ENCODE data around the gene SUN3.
"Not testable (repeated sequence)": the region's sequence is repeated elsewhere in the genome, so short reads cannot be mapped to it uniquely, and the experiment has no call there.

SUN3 gene

DNA sequence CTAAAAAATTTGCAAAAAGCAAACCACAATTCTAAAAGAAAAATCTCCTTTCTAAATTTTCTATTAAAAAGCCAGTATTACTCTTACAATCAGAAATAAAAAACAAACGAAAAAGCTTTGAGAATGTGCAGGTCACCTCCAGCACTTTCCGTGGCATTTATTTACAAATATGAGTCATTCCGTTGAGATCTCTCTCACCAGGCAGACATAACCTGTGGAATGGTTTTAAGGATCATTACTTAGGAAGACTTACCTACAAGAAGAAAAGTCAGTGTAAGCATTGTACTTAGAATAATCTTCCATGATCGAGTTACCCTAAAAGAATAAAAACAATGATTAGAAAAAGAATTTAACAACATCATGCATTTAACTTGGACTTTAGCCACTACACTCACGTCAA, 3.3 kb downstream of the SUN3 start:
- DNase-seq, result no peak

DNA sequence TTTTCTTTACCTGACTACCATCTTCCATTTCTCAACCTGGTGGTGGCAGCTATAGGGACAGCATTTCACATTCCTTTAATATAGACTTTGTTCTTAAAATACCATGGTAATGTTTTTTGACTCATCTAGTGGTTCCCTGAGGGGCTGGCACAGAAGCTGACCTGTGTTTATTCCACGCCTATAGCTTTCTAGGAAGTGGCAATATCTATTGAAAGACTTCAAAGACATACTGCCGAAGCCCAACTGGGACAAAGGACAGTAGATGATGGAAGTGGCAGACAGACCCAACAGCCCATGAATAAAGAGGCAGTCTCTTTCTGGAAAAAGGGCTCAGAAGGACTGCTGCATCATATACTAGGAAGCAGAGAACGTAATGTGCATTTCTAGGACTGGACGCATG, 11.2 kb downstream of the SUN3 start:
- DNase-seq, result no peak

DNA sequence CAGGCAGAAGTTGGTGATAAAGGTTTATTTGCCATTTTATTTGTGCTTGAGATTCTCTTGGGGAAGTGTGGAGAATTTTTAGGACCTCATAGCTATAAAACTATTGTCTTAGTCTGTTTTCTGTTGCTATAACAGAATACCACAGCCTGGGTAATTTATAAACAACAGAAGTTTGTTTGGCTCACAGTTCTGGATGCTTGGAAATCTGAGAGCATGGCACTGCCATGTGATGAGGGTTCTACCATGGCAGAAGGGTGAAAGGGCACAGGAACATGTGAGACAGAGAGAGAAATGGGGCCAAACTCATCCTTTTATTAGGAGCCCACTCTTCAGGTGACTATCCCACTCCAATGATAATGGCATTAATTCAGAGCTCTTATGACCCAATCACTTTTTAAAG, 12.3 kb downstream of the SUN3 start:
- no peak for DNase-seq

DNA sequence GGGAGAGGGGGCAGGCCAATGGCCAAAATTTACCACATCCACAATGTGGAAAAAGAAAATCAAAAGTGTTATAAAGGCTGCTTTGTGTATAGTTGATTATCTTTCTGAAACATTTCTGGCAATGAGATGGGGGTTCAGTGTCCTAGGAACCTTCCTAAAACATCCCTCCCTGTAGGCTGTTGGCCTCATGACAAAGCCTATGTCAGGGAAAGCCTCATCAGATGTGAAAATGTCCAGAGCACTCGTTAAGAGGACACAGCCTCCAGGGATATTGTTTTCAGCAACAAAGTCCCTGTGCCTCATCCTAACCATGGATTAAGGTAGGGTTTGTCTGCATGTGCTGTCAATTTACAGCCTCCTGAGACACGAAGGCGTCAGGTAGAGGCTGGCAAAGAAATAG, 17.0 kb downstream of the SUN3 start:
- no peak for DNase-seq

DNA sequence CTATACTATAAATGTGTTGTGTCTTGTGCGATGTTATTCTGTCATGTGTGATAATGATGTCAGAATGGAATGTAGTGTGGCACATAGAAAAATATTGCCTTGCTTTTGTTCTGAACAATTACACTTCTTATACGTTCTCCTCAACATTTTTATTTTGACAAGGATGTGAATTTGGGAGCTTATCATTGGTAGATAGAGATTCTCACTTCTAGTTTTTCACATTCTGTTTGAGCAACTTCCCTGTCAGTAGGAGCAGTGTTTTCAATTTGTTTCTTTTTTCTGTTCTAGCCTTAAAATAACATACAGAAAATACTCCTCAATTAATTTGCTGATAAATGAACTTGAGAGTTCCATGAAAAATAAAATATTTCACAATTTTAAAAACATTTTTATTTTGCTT, 17.6 kb downstream of the SUN3 start:
- DNase-seq, result no peak

DNA sequence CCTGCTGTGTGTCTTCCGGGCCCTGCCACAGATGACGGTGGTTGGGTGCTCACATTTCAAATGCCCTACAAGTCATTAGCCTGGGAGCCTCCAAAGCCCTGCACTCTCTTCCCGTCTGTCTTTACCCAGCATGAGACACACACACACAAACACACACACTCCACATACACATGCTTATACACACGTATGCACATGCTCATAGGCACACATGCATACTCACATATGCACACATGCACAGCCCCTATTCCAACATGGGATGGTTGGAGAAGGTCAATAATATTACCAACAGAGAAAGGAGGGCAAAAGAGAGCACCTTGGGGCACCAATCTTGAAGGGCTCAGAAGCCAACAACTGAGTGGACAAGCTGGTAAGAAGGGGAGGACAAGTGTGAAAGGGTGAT, 19.0 kb downstream of the SUN3 start:
- DNase-seq, result no peak

DNA sequence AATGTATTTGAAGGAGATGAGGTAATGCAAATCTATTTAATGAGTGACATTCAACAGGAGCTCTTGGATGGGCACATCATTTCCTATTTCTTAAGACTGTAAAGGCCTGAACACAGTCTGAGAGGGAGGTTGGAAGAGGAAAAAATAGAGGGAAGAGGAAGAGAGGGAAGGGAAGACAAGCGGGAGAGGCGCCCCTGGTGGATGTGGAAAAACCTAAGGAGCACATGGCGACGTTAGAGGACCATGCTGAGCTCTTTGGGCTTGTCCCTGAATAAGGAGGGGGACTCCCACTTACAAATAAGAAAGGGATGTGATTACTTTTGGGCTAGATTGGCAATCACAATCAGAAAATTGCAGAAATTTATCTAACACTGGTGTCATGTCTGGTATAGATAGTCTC, 19.6 kb downstream of the SUN3 start:
- no peak for DNase-seq

DNA sequence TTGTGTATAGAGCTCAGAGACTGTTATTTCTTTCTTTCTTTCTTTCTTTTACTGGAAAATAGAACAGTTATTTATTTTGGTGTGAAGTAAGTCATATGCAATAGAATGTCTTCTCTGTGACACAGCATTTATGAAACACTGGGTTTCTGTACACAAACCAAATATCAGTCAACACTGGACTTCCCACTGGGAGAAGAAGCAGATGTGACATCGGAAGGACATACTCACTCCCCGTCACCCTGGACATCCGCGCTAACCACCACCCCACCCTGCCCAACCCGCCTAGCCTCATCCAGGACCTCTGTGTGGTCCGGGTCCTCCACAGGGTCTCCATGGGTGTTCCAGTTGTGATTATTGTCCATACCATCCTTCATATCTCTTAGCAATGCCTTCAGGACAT, 22.0 kb downstream of the SUN3 start:
- DNase-seq, result no peak

DNA sequence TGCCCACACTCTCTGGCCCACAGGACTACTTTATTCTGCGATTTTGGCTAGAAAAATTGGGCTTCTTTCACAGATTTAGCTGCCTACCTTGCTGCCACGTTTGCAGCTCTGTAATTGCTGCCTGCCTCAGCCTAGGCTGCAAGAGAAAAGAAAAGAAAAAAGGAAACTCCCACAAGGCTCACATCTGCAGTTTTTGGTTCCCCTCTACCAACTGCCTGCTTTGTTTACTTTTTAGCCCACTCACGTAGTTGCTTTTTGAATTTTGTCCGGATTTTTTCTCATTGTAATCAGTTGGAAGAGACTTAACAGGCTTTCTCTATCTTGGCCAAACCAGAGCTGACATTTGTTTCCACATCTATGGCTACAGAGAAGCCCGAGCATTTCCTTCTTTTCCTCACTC, 24.3 kb downstream of the SUN3 start:
- no peak for DNase-seq

DNA sequence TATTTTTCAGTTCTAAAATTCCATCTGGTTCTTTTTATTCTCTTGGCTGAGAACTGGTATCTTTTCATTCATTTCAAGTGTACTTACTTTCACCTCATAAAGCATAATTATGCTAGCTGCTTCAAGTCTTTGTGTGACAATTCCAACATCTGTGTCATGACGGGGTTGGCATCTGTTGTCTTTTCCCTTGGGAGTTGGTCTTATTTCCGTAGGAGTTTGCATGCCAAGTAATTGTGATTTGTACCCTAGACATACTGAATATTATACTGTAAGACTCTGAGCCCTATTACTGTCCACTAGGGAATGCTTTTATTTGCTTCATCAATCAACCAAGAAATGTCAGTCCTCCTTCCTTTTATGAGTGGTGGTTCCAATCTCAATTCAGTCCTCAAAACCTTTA, 24.9 kb downstream of the SUN3 start:
- DNase-seq, result no peak

DNA sequence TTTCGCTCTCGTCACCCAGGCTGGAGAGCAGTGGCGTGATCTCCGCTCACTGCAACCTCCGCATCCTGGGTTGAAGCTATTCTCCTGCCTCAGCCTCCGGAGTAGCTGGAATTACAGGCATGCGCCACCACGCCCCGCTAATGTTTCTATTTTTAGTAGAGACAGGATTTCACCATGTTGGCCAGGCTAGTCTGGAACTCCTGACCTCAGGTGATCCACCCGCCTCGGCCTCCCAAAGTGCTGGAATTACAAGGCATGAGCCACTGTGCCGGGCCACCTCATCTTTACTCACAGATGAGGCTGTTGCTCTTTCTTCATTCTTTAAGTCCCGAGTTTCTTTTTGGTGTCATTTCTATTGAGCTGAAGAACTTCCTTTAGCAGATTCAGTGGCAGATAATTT, 28.7 kb downstream of the SUN3 start:
- DNase-seq, result peak; percentile 32

DNA sequence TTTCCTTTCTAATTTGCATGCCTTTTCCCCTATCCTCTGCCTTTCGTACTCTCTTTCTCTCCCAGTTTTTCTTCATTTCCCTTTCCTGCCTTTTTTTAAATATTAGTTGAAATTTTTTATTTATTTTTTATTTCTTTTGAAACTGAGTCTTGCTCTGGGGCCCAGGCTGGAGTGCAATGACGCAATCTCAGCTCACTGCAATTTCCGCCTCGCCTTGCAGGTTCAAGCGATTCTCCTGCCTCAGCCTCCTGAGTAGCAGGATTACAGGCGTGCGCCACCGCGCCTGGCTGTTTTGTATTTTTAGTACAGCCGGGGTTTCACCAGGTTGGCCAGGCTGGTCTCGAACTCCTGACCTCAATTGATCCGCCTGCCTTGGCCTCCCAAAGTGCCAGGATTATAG, 29.5 kb downstream of the SUN3 start:
- DNase-seq, result no peak

DNA sequence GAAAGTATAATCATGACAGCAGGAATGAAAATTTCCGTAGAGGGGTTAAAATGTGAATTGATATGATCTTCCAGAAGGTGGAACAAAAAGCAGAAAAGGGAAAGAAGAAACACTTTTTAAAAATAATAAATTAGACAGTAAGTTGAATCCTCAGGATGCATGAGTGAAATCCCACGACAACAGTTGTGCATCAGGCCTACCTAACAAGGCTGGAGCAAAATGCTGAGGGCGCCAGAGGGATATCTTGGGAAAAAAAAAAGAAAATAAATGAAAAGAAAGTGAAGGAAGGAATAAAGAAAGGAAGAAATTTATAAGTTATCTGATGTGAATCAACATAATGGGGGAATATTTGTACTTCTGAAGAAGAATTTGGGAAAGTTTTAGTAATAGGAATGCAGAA, 36.5 kb downstream of the SUN3 start:
- DNase-seq, result no peak

DNA sequence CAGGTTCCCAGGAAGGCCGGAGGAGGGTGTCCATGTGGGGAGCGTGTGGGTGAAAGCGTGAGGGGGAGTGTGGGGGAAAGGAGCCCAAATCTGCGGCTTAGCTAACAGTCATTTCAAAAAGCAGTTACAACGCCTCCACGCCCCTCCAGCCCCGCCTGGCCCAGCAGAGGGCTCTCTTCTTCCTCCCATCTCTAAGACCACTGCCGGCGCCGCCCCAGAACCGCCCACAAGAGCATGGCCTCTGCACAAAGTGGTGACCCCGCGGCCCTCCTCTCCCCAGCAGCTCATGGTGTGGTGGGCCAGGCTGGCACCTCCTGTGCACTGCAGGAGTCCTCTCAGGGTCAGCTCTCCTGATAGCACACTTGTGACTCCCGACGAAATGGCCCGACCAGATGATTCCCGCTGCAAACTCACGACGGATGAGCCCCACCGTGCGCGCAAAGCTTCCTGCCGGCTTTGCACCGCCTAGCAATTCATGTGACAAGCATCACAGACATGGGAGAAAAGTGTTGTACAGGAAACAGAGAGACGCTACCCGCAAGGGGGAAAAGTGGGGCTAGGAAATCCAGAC, 37.1 kb downstream of the SUN3 start:
- peak; percentile 80 for DNase-seq

DNA sequence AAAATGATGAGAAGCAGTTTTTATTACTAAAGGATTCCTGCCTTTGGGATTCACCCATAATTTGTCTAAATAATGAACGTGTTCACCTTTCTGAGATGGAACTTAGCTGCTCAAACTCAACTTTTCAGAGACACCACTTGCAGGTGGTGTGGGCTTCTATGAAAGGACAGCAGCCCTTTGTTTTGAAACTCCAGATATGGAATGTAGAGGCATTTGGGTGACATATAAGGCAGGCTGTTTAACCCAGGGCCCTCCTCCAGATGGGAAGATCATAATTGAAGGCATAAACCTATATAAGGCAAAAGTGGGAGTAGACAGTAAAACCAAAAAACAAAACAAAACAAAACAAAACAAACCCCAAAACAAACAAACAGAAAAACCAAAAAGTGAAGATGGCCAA, 37.6 kb downstream of the SUN3 start:
- DNase-seq, result no peak

DNA sequence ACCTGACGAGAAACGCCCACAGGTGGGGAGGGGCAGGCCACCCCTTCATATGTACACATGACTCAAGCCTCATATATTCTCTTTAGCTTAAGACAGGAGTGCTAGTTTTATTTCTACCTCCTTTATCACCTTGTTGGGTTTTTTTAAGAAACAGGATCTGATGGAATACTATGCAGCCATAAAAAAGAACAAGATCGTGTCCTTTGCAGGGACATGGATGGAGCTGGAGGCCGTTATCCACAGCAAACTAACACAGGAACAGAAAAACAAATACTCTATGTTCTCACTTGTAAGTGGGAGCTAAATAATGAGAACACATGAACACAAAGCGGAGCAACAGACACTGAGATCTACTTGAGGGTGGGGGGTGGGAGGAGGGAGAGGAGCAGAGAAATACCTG, 38.3 kb downstream of the SUN3 start:
- DNase-seq, result no peak

DNA sequence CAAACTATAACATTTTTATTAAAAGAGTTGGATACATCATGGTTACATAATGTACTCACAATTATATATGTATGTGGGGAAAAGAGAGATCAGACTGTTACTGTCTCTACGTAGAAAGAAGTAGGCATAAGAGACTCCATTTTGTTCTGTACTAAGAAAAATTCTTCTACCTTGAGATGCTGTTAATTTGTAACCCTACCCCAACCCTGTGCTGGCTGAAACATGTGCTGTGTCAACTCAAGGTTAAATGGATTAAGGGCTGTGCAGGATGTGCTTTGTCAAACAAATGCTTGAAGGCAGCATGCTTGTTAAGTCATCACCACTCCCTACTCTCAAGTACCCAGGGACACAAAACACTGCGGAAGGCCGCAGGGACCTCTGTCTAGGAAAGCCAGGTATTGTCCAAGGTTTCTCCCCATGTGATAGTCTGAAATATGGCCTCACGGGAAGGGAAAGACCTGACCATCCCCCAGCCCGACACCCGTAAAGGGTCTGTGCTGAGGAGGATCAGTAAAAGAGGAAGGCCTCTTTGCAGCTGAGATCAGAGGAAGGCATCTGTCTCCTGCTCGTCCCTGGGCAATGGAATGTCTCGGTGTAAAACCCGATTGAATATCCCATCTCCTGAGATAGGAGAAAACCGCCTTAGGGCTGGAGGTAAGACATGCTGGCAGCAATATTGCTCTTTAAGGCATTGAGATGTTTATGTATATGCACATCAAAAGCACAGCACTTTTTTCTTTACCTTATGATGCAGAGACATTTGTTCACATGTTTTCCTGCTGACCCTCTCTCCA, 39.1 kb downstream of the SUN3 start:
- not testable (repeated sequence) for DNase-seq

DNA sequence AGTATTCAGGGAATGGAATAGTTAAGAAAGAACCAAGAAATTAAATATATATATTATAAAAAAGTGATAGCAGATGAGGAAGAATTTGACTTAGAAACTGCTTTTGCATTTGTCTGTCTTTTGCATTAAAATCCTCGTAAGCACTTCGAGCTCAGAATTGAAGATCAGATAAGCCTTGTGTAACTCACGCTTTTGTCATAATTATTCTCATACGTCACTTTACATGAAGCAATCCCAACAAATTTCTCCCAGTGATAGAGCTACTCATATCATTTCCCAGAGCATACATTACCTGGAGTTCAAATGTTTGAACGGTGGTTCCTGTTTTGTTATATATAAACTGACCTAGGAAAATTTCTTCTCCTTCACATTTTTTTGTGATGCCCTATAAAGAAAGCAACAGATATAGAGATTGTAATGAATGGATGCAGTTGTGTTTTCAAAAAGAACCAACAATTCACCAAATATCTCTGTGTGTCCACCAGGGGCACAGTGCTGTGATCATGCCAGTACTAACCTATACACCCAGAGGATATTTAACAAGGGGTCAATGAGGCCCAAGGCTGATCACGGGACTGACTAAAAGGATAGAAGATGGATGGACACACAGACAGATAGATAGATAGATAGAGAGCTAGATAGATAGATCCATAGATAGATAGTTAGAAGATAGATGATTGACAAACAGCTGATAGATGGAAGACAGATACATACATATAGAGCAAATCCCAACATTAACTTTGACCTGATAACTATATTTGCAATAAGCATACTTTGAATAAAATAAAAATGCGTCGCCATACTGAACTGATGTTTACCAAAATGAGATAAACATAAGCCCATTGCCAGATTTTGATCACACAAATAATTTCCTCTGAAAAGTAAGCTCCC, 40.2 kb downstream of the SUN3 start:
- DNase-seq, result no peak

DNA sequence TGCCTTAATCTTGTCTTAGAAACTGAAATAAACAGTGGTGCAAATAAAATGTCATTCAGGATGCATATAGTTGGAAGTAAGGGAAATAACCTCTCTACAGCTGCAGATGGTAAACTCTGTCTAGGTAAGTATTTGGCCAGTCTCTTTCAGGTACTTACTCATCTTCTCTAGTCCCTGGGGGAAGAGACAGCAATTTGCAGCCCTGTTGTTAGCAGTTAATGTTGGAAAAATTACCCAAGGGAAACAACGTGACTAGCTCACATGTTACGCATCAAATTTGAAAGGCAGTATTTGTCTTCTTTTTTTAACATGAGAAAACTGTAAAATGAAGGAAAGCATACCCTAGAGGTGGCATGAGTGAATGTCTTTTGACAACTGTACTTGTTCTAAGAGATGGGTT, 46.3 kb downstream of the SUN3 start:
- DNase-seq, result peak; percentile 16

DNA sequence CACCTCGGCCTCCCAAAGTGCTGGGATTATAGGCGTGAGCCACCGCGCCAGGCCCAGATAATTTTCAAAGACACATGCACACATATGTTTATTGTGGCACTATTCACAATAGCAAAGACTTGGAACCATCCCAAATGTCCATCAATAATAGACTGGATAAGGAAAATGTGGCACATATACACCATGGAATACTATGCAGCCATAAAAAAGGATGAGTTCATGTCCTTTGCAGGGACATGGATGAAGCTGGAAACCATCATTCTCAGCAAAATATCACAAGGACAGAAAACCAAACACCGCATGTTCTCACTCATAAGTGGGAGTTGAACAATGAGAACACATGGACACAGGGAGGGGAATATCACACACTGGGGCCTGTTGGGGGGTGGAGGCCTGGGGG, 48.3 kb downstream of the SUN3 start:
- not testable (repeated sequence) for DNase-seq

DNA sequence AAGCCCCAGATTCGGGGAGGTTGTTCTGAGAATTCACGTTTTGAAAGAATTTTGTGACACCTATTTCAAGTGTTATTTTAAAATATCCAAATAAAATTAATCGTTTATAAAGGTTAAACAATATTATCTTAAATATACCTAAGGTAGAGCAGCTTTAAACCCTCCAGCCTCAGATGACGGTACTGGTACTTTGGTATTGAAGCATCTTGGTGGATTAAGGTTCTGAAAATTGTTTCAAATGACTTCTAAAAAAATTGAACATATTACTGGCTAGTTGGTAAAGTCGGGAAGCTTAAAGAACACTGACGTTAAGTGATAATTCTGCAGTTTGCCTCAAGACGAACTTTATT, 49.1 kb downstream of the SUN3 start:
- no peak for DNase-seq

DNA sequence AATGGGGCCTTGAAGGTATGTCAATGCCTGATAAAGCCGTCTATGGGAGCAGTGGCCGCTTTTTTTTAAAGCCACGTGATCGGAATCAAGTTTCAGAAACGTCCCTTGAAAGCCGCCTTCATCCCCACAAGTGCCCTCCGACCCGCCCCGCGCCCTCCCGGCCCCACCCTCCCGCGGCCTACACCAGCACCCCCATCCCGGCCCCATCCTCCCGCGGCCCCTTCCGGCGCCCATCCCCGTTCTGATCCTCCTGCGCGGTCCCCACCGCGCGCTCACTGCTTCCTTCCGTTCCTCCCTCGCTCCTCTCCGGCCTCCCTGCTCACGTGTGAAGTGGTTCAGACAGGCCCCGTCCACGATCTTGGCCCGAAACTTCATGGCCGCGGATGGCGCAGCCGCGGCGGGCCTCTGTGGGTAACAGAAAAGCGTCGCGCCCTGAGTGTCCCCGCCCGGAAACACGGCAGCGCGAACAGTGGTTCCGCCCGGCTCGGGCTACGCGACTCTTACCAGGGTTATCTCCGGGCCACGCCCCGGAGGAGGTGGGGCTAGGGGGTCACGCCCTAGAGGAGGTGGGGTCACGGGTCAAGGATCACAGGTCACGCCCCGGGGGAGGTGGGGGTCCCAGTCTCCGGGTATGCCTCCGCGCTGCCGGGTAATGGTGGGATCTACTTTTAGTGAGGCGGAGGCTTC, 49.6 kb downstream of the SUN3 start, which contains the start of gene HUS1:
TSS of gene HUS1 (minus strand) at position 471 of the 687 bp plus-strand sequence. CDS start at position 375, 96 bp downstream.
- peak; percentile 90 for DNase-seq

DNA sequence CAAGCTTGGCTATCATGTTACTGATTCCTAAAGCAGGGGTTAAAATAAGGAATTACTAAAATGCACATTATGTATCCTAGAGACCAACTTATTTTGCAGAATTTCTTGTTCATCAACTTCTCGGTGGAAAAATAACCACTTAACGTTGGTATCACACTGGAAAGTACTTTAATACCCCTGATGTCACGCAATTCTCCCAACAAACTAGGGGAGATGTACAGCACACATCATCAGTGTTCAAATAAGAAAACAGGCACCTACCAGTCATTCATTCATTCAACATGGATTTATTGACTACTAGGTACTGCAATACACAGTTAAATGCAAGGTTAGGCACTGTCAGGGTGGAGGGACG, 50.1 kb downstream of the SUN3 start:
- DNase-seq, result no peak
